NCI-H2081 treated with DMSO at 0.1 percent for 48 hours (cell line): ENCODE results near the gene MMRN2.
"Not testable (repeated sequence)": the region's sequence is repeated elsewhere in the genome, so short reads cannot be mapped to it uniquely, and the experiment has no call there.

ENCODE experiments used
- DNase-seq: peaks from one replicate; lab custom pipeline; 2025; lab: John Stamatoyannopoulos, UW

Gene MMRN2

GRCh38 chr10:86956195-86956847 lies 1.1 kb downstream of the MMRN2 start:
- DNase-seq: no peak

GRCh38 chr10:86955501-86956194 lies 1.8 kb downstream of the MMRN2 start:
- no peak for DNase-seq

GRCh38 chr10:86954681-86955500 lies 2.5 kb downstream of the MMRN2 start:
- no peak for DNase-seq

DNA sequence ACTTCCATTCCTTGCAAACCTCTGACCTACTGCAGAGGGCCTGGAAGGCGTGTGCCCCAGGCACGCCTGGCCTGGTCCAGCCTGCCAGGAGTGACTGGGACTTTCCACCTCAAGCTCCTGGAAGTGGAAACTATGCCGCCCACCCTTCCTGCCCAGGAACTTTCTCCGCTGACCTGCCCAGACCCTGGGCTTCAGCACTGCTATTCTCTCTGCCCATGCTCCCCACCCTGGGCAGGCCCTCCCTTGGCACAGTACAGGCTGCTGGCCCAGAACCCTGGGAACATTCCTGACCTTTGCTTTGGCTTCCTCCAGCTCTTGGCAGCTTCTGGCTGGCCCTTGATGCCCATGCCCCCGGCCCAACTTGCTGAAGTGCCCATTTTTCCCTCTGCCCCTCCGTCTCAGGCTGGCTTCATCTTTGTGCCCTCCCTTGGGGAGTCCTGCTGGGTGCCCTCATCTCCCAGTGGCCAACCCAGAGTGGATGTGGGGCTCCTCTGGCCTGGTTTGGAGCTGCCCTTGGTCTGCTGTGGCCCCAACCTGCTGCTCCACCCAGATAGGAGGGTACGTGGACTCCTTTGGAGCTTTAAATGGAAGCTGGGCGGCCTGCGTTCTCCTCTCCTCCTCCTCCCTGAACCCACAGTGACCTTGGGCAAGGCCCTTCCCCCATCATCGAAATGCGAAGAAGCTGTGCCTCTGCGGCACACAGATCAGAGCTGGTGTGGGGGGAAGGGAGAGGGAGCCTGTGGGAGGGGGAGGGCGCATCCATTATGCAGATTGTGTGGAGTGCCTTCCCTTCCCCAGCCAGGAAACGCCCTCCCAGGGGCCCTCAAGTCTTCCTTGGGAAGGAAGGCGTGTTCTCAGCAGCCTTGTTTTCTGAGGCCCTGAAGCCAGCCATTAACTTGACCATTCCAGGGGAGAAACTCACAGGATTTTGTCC lies 3.4 kb downstream of the MMRN2 start:
- DNase-seq: no peak

GRCh38 chr10:86952697-86953096 lies 4.7 kb downstream of the MMRN2 start:
- not testable (repeated sequence) for DNase-seq

DNA sequence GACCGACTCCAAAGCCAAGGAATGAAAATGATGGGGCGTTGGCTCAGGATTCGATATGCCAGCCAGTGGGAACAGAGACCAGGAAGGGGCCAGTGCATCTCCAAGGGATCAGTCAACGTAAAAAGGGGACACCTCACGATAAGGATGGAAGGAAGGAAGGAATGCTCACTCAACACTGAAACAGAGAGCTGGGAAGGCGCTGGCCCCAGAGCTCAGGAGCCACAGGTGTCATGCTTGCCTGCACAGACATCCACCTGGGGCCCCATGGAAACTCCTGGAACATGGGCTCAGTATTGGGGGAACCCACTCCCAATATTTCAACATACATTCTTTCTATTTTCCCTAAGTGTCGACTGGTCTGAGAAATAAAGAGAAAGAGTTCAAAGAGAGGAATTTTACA lies 5.3 kb downstream of the MMRN2 start:
- DNase-seq: no peak

GRCh38 chr10:86951184-86951761 lies 6.1 kb downstream of the MMRN2 start:
- DNase-seq: no peak

- no peak for DNase-seq
These were observed 7.1 kb downstream of the MMRN2 start for GRCh38 chr10:86950349-86950748.

DNA sequence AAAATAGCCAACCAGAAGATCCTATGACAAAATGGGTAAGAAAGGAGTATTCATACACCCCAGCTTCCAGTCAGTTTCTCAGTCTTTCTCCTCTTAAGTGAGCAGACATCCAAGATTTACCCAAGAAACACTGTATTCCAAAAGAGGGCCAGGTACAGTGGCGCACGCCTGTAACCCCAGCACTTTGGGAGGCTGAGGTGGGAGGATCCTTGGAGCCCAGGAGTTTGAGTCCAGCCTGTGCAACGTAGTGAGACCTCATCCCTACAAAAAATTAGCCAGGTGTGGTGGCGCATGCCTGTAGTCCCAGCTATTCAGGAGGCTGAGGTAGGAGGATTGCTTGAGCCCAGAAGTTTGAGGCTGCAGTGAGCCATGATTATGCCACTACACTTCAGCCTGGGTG lies 9.6 kb downstream of the MMRN2 start:
- DNase-seq: not testable (repeated sequence)

GRCh38 chr10:86946213-86947155 lies 10.9 kb downstream of the MMRN2 start:
- no peak for DNase-seq

DNA sequence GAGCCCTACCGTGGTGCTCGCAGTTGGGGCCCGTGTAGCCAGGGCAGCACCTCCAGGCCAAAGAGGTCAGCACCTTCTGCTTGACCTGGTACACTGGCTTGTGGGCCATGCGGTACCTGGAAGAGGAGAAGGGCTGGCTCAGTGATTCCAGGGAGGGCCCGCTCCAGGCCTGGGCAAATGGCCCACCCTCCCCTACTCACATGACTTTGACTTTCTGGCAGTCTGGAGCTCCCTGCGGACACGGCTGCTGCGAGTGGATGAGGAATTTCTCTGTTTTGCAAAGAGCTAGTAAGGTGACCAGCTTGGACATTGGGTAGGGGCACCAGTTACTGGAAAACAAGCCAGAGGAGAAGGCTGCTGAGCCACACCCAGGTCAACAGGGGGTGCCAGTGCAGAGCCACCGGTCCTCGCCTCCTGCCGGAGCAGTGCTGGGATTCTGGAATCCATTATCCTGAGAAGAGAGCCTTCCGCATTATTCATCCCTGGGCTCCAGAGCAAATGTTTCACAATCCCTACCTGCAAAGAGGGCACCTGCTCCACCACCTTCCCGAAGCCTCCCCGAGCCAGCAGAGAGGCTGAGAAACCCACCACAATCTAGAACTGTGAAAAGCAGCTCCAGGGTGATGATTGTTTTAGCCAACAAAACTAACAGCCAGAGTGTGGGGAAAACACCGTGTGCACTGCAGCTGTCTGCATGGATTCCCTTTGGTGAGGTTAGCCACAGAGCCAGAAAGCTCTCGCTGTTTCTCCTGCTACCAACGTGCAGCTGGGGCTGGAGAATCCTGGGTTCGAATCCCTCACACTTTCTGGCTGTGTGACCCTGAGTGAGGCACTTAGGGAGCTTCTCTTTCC lies 11.8 kb downstream of the MMRN2 start:
- DNase-seq: no peak

DNA sequence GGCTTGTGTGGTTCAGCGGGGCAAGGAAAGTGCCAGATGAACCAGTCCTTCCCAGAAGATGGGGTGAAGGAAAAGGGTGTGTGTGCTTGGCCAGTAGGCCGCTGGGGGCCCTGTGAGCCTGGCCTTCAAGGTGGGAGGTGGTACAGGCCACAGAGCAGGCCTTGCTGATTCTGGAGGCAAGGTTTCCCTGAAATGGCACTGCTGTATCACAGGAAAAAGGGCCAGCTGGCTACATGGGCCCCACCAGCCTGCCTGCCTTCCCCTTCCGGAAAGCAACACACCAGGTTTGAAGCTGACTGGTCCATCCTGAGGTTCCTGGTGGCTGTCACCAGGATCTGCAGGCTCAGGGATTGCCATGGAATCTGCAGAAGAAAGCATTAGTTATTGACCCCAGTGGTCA lies 12.5 kb downstream of the MMRN2 start:
- no peak for DNase-seq

- no peak for DNase-seq
These were observed 12.9 kb downstream of the MMRN2 start for GRCh38 chr10:86944471-86944870.

DNA sequence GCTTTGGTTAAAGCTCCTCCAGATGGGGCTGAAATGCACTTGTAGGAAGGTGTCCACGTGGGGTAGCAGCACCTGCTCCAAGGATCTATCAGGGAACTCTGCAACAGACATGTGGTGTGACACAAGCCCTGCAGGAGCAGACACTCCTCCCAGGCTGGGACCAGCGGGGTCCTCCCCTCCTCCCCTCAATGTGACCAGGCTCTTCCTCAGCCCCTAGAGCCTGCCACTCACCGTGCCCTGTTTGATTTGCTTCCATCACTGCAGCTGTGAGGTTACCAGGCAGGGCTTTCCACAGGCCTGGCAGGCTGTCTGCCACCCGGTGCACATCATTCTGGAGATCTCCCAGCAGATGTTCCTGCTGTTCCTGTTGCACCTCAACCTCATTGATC lies 13.4 kb downstream of the MMRN2 start:
- no peak for DNase-seq

DNA sequence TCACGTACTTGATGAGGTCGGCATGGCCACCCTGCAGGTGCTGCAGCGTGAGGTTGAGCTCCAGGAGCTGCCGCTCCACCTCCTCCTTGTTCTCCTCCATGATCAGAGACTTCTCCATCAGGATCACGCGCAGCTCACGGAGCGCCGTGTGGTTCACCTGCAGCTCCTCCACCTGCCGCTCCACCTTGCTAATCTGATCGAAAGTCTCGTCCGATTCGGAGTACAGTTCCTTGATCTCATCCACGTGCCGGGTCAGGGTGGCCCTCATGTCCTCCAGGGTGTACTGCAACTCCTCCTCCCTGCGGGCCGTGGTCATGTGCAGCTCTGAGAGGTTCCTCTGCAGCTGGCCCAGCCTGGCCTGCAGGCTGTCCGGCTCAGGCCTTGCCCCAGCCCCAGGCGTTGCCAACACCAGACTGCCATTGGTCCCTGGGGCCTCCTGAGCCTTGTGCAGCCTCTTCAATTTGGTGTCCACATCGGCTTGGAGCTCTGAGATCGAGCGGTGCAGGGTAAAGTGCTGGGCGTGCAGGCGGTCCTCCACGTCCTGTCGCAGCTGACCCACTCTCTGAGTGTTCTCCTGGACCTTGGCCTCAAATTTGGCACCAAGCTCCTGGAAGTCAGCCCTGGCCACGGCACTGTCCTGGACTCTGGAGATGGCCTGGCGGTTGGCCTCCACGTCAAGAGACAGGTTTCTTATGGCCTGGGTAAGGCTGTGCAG lies 13.9 kb downstream of the MMRN2 start:
- DNase-seq: no peak

GRCh38 chr10:86942441-86943315 lies 14.7 kb downstream of the MMRN2 start:
- DNase-seq: no peak

DNA sequence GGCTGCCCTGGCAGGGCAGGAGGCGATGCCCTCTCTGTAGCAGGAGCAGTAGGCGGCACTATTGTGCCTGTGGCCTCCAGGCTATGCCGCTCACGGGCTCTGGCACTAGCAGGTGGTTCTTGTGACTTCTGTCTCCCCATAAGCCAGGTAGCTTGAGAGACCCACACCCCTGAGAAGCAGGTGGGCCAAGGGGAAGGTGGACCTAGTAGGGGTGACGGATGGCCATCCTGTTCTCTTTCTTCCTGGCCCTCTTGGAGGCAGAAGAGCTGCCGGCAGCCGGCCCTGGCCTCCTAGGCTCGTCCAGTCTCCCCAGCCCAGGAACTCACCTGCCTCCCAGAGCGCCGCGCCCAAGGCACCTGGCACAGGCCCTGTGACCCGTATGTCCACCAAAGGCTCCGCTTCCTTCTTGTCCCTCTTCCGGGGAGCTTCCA lies 15.4 kb downstream of the MMRN2 start:
- no peak for DNase-seq

DNA sequence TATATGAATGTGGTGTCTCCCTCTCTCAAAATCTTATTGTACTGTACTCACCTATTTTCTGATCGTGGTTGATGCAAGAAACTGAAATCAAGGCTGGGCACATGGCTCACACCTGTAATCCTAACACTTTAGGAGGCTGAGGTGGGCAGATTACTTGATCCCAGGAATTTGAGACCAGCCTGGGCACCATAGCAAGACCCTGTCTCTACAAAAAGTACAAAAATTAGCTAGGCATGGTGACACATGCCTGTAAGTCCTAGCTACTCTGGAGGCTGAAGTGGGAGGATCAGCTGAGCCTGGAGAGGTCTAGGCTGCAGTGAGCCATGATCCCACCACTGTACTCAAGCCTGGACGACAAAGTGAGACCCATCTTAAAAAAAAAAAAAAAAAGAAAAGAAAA lies 16.0 kb downstream of the MMRN2 start:
- DNase-seq: no peak
